ENCODE measurements around the gene PLAU.

DNA sequence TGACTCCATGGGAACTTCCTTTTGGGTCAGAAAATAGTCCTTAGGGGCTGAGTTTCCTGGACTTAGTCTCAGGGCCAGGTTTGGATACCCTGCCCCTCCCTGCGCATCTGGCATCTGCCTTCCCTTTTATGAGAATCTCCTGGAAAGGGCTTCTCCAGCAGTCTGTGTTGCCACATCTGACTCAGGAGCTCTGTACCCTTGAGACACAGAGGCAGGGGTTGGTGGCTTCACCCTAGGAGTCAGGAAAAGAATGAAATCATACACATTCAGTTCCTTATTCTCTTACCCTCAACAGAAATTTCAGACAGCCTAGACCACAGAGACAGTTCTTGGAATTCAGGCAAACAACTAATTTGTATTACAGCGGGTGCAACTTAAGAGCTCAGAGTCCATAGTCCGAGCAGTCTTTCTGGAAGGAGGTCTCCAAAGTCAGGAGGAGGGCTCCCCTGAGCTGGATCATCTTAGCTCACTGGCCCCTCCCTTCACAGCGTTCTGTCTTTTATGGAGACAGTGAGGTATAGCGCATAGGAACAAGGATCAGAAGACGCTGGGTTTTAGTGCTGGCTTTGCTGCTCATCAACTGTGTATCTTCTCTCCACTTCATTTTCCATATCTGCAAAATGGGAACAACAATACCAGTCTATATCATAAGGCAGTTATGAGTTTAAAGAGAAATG, 3.0 kb upstream of the PLAU start:
- TF ChIP-seq CTCF (conservative IDR thresholded peaks at IDR 0.05; ENCODE audit: low read depth, low read length) (no peak), EZH2phosphoT487 (IDR thresholded peaks at IDR 0.05; ENCODE audit: borderline replicate concordance, low read length) (no peak), EZH2 (IDR thresholded peaks at IDR 0.05; ENCODE audit: low read length, unreplicated experiment) (no peak)
